HUDEP-2 (cell line): ENCODE results near the gene CLEC18B.
"Not testable (repeated sequence)": the region's sequence is repeated elsewhere in the genome, so short reads cannot be mapped to it uniquely, and the experiment has no call there.

Experiments
- DNase-seq, 76 experiments: peaks; one replicate each; lab custom pipeline; 2025; ENCODE audit not compliant: unreplicated experiment in 76 of 76; lab: John Stamatoyannopoulos, UW

Gene CLEC18B

GRCh38 chr16:74367469-74368001 is 53.7 kb downstream of the CLEC18B start:
- DNase-seq = peak in 20 of 76 experiments; percentile 6 to 69 (median 32)

GRCh38 chr16:74361646-74362610 is 59.4 kb downstream of the CLEC18B start:
- DNase-seq = not testable (repeated sequence)
